GM12878 (cell line): Measurements from ENCODE around the gene ZNF689. TPM values are rescaled to one million over a fixed set of nuclear protein-coding genes. Genes with fewer than 3 reads are reported as not detected.
A peak's percentile ranks its signal among the peaks of the same experiment; 100 is the strongest.

Experiments
- ATAC-seq: fragments of 200-7000 bp; cut with Tn5 transposase; 3 replicates; pipeline ENCODE4 v1.9.1; 2020; ENCODE audit warnings: mild to moderate bottlenecking, moderate library complexity
- BruUV-seq: library from RNA; stranded (reverse); fragments of 400-500 nt; replicated peaks from 2 replicates; lab custom pipeline; 2021; lab: Mats Ljungman, UMichigan
- CTCF ChIA-PET: fragments of 300-600 bp; sonication (Branson Sonifier 250); formaldehyde crosslinking; extraction: SDS; loops from one replicate; lab custom pipeline; 2021; ENCODE audit warnings: inconsistent platforms; lab: Yijun Ruan, JAX
- POLR2A ChIA-PET: fragments of 350-600 bp; formaldehyde crosslinking; extraction: SDS; loops from one replicate; lab custom pipeline; 2021; ENCODE audit warnings: inconsistent platforms; lab: Charles Lee
- RAD21 ChIA-PET: fragments of 300-600 bp; sonication (Branson Sonifier 250); formaldehyde crosslinking; loops from one replicate; lab custom pipeline; 2023; ENCODE audit warnings: antibody characterized with exemption; ENCODE audit not compliant: unreplicated experiment; lab: Charles Lee
- SMC1A ChIA-PET: fragments of 300-600 bp; sonication (Branson Sonifier 250); formaldehyde crosslinking; loops from one replicate; lab custom pipeline; 2023; ENCODE audit not compliant: unreplicated experiment, uncharacterized antibody; lab: Charles Lee
- DNase-seq: peaks from one replicate; pipeline ENCODE4 v3.0.0-alpha.2; 2011; ENCODE audit warnings: low read depth, low spot score
- FAIRE-seq: peaks from 3 replicates; lab custom pipeline; 2011; peaks lifted over from hg19 to GRCh38; lab: Jason Lieb, UNC
- H2AFZ ChIP-seq: 2 replicates; pipeline ENCODE4 v1.6.0; 2011; ENCODE audit warnings: low read depth, low read length, control low read depth; ENCODE audit not compliant: control insufficient read depth
- H3K27ac ChIP-seq: 2 replicates; pipeline ENCODE4 v1.5.1; 2011; ENCODE audit warnings: control low read depth; ENCODE audit not compliant: control insufficient read depth, insufficient read depth
- H3K27me3 ChIP-seq, 2 experiments: replicated peaks in 1 of 2; 2 replicates each; pipeline versions ENCODE4 v1.6.0 to v1.6.1; 2011; ENCODE audit warnings: low read length in 1 of 2; ENCODE audit not compliant: control insufficient read depth in 2 of 2, insufficient read depth in 2 of 2
- H3K36me3 ChIP-seq, 2 experiments: 2 replicates each; pipeline ENCODE4 v1.5.1; 2011; ENCODE audit warnings: low read length in 1 of 2; ENCODE audit not compliant: control insufficient read depth in 2 of 2, insufficient read depth in 2 of 2
- H3K4me1 ChIP-seq: 2 replicates; pipeline ENCODE4 v1.6.1; 2011; ENCODE audit warnings: mild to moderate bottlenecking, low read length, moderate library complexity, mixed read lengths; ENCODE audit not compliant: control insufficient read depth, insufficient read depth
- H3K4me2 ChIP-seq: 2 replicates; pipeline ENCODE4 v1.6.0; 2011; ENCODE audit warnings: control low read depth; ENCODE audit not compliant: control insufficient read depth, insufficient read depth
- H3K4me3 ChIP-seq: fragments of 200-600 bp; sonication (generic); 2 replicates; pipeline ENCODE4 v1.5.1; 2016
- H3K79me2 ChIP-seq: 2 replicates; pipeline ENCODE4 v1.6.0; 2011; ENCODE audit warnings: low read length; ENCODE audit not compliant: control insufficient read depth, insufficient read depth
- H3K9ac ChIP-seq: 2 replicates; pipeline ENCODE4 v1.8.0; 2011; ENCODE audit warnings: low read length, control low read depth, mixed read lengths; ENCODE audit not compliant: control insufficient read depth, insufficient read depth
- H3K9me3 ChIP-seq: replicated peaks from 3 replicates; pipeline ENCODE4 v1.5.1; 2011; ENCODE audit warnings: mild to moderate bottlenecking, low read length; ENCODE audit not compliant: control insufficient read depth, insufficient read depth
- H4K20me1 ChIP-seq: 2 replicates; pipeline ENCODE4 v1.6.0; 2011; ENCODE audit not compliant: control insufficient read depth, insufficient read depth
- BACH1 ChIP-seq: fragments of 450-650 bp; IDR thresholded peaks from 2 replicates; pipeline ENCODE4 v1.6.1; 2017; ENCODE audit warnings: mild to moderate bottlenecking, borderline replicate concordance
- ETV6 ChIP-seq, 2 experiments: fragments of 450-650 bp in 1 of 2; IDR thresholded peaks in 1 of 2; conservative IDR thresholded peaks in 1 of 2; 2 replicates each; pipeline ENCODE4 v1.6.1; 2014; ENCODE audit warnings: antibody characterized with exemption in 1 of 2, borderline replicate concordance in 1 of 2, low read depth in 1 of 2, mild to moderate bottlenecking in 1 of 2, moderate library complexity in 1 of 2
- GATAD2B ChIP-seq: fragments of 450-650 bp; conservative IDR thresholded peaks from 2 replicates; pipeline ENCODE4 v1.6.1; 2017; ENCODE audit warnings: low read depth, mild to moderate bottlenecking, moderate library complexity
- HDAC2 ChIP-seq: fragments of 200-600 bp; sonication (generic); IDR thresholded peaks from 2 replicates; pipeline ENCODE4 v1.6.1; 2017
- LARP7 ChIP-seq: fragments of 450-650 bp; IDR thresholded peaks from 2 replicates; pipeline ENCODE4 v1.6.1; 2017; ENCODE audit warnings: mild to moderate bottlenecking
- MLLT1 ChIP-seq: fragments of 450-650 bp; IDR thresholded peaks from 2 replicates; pipeline ENCODE4 v1.6.1; 2016; ENCODE audit warnings: mild to moderate bottlenecking
- PML ChIP-seq: IDR thresholded peaks from 2 replicates; pipeline ENCODE4 v1.6.1; 2012; ENCODE audit warnings: low read length, inconsistent platforms
- SMAD1 ChIP-seq: fragments of 450-650 bp; IDR thresholded peaks from 2 replicates; pipeline ENCODE4 v1.6.1; 2018; ENCODE audit warnings: mild to moderate bottlenecking, low read depth; ENCODE audit not compliant: partially characterized antibody
- SPI1 ChIP-seq: IDR thresholded peaks from 2 replicates; pipeline ENCODE4 v1.6.1; 2011; ENCODE audit warnings: low read depth, mild to moderate bottlenecking, low read length, moderate library complexity, borderline replicate concordance; ENCODE audit not compliant: insufficient read depth
- TCF12 ChIP-seq: IDR thresholded peaks from 2 replicates; pipeline ENCODE4 v1.6.1; 2011; ENCODE audit warnings: low read depth, mild to moderate bottlenecking, low read length
- ZBED1 ChIP-seq: IDR thresholded peaks from 2 replicates; pipeline ENCODE4 v1.6.1; 2016; ENCODE audit warnings: borderline replicate concordance
- WGBS: methylation state at CpG from one replicate; pipeline ENCODE4 v1.1.6; 2016; ENCODE audit warnings: low lambda C conversion rate; ENCODE audit not compliant: insufficient replicate concordance, insufficient coverage; ENCODE audit errors: missing lambda C conversion rate; 5-methylcytosine and 5-hydroxymethylcytosine counted together
- in situ Hi-C: fragments of 300-500 bp; cut with MboI; formaldehyde crosslinking; loops from 9 replicates; pipeline ENCODE4 v1.14.3; 2018; ENCODE audit warnings: mixed read lengths
- intact Hi-C: fragments of 100-400 bp; cut with micrococcal nuclease; formaldehyde crosslinking; loops from one replicate; pipeline ENCODE4 v1.14.2; 2022; ENCODE audit not compliant: unreplicated experiment
- polyA plus RNA-seq, 11 experiments: library from polyadenylated mRNA; depleted of rRNA in 4 of 11; unstranded in 6 of 11; stranded (reverse) in 5 of 11; fragments of >200 nt; fragmentation: Nextera tagmentation in 4 of 11; fragmentation: Illumina TruSeq in 1 of 11; extraction: Ambion mirVana in 4 of 11; extraction: Trizol in 1 of 11; gene quantifications; 1 replicate in 1 of 11; 2 replicates in 10 of 11; pipeline versions ENCODE4 v1.2.1 to v1.2.3, GENCODE V29; 2011 to 2016; ENCODE audit warnings: inconsistent platforms in 2 of 11, missing spikeins in 2 of 11, low read depth in 1 of 11
- total RNA-seq, 4 experiments: library from RNA; depleted of rRNA in 3 of 4; stranded (reverse); fragments of >200 nt in 3 of 4; fragmentation: Illumina TruSeq in 1 of 4; extraction: Trizol in 1 of 4; gene quantifications; 2 replicates each; pipeline versions ENCODE4 v1.2.1 to v1.2.3, GENCODE V29; 2013 to 2021
- TF ChIP-seq, protein P1 (sequence below): fragments of 450-650 bp; IDR thresholded peaks from 2 replicates; pipeline ENCODE4 v1.6.1; 2017; ENCODE audit warnings: mild to moderate bottlenecking

The ZNF689 gene
- total and polyA plus RNA-seq, 10 of the 15 experiments (the other 5 are each of a cell fraction or from before 2014, with no cell fraction given), result 4.7 to 13.2 (median 8.5) TPM

DNA sequence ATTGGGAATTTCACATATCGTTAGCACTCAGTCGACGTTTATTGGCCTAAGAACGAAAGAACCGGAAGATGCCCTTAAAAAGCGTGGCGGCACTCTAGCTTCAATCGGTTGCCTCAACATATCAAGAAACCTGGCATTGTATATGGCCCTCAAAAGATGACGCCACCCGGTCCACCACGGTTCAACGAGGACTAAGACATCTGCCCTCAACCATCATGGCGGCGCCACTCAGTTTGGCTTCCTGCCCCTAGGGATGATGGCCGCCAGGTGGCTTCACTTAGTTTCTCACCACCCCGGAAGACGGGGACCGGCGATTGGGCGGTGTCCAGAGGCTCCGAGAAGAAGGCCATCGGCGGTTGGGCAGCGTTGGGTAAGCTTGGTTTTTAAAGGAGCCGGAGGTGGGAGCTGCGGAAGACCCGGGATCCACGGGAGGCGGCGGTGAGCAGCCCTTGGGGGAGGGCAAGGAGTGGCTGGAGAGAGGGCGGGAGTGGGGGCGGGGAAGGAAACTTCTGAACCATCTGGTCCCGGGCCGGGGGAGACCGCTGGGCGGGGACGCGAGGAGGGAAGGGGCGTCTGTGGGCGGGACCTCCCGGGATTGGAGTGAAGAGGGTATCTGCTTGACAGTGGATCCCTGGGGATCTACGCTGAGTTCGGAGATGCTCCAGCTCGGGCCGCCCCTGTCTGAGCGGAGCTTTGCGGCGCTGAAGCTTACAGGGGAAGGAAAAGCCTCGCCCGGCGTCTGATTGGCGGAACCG, 40.4 kb upstream of the ZNF689 start, which contains the start of gene PRR14 (continued):
- no peak for TF ChIP-seq ETV6 (conservative IDR thresholded peaks at IDR 0.05 in 1 of 2, IDR thresholded peaks at IDR 0.05 in 1 of 2; ENCODE audit: borderline replicate concordance in 1 of 2, low read depth in 1 of 2)
- TF ChIP-seq ZBED1, result no peak
- peak; percentile 11; the same call in 1 of the 2 replicates for TF ChIP-seq TCF12
- TF ChIP-seq MLLT1, result no peak

DNA sequence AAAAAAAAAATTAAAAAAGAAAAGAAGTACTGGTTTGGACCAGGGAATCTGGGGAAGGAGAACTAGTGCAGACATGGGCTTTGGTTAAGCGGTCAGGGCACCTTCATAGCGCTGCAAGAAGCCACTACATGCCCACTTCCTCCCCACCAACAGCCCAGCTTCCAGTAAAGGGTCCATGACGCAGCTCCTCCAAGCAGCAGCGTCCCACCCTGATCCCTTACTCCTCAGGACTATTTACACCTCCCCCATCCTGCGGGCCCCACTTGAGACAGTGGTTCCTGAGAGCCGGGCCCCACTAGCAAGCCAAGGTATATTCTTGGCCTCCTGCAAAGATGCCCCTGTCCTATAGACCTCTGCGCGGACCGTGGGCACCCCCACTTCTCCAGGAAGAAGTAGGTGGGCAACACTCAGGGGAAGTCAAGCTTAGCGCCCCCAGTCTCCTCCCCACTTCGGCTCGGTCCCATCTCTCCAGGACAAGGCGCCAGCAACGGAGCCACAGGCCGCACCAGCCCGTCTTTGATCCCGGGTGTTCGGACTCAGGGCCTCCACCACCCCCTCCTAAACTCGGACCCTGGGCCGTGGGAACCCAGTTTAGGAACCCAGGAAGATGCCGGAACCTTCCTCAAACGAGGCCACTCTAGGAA, 39.7 kb upstream of the ZNF689 start:
- H3K9ac ChIP-seq, result peak overlapping the region; percentile 68
- WGBS, result 26% methylated on average over 22 of the region's 22 CpGs
- peaks cover 15% of the 10 kb centered on the region for H3K4me1 ChIP-seq
- in situ Hi-C loops, result loop anchor here (25.0 kb wide), 1 partner anchor 1237 kb away; no protein-coding TSS in a partner anchor
- POLR2A ChIA-PET, result interaction anchor here (0.5 to 2.5 kb wide), 12 partner anchors 9 to 584 kb away, joined by 3 to 22 read pairs (median 4); partner anchors contain the start of genes ALDOA and FBRS
- ATAC-seq, result no peak
- BruUV-seq, result TSS peak; percentile 96
- no peaks in the 10 kb centered on the region for H3K27me3 ChIP-seq
- intact Hi-C loops, result loop anchor here (1.0 to 10.0 kb wide), 4 partner anchors 8 to 275 kb away; partner anchors contain the start of genes BCL7C, CTF1, FBRS and FBXL19
- no peak for DNase-seq
- peaks cover 4 to 10% of the 10 kb centered on the region in 2 experiments for H3K36me3 ChIP-seq
- no peaks in the 10 kb centered on the region for H3K9me3 ChIP-seq
- no peaks in the 10 kb centered on the region for H4K20me1 ChIP-seq
- H2AFZ ChIP-seq, result peak overlapping the region; percentile 99
- peak overlapping the region; percentile 54; the same call in 1 of the 2 replicates for H3K4me3 ChIP-seq
- FAIRE-seq, result no peak
- peaks cover 21% of the 10 kb centered on the region for H3K79me2 ChIP-seq
- peak overlapping the region; percentile 82 for H3K4me2 ChIP-seq
- TF ChIP-seq PML (no peak), HDAC2 (no peak), SMAD1 (no peak), SPI1 (peak; percentile 48; the same call in 1 of the 2 replicates), LARP7 (0 out of 2 replicates have a peak, but pooled peaks have one; percentile 34), BACH1 (0 out of 2 replicates have a peak, but pooled peaks have one; percentile 33), GATAD2B (0 out of 2 replicates have a peak, but pooled peaks have one; percentile 68), MLLT1 (peak; percentile 91; the same call in 1 of the 2 replicates)
- TF ChIP-seq, protein P1, sequence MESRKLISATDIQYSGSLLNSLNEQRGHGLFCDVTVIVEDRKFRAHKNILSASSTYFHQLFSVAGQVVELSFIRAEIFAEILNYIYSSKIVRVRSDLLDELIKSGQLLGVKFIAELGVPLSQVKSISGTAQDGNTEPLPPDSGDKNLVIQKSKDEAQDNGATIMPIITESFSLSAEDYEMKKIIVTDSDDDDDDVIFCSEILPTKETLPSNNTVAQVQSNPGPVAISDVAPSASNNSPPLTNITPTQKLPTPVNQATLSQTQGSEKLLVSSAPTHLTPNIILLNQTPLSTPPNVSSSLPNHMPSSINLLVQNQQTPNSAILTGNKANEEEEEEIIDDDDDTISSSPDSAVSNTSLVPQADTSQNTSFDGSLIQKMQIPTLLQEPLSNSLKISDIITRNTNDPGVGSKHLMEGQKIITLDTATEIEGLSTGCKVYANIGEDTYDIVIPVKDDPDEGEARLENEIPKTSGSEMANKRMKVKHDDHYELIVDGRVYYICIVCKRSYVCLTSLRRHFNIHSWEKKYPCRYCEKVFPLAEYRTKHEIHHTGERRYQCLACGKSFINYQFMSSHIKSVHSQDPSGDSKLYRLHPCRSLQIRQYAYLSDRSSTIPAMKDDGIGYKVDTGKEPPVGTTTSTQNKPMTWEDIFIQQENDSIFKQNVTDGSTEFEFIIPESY, result peak; percentile 73
- SMC1A ChIA-PET, result interaction anchor here (1.0 to 1.8 kb wide), 7 partner anchors 8 to 558 kb away, joined by 3 to 11 read pairs (median 4); partner anchors contain the start of genes FBRS and TBX6
- peak overlapping the region; percentile 91 for H3K27ac ChIP-seq
- RAD21 ChIA-PET, result interaction anchor here (1.0 to 2.3 kb wide), 10 partner anchors 9 to 114 kb away, joined by 3 to 13 read pairs (median 7); partner anchors contain the start of genes FBRS, ZNF689 and ZNF764
- CTCF ChIA-PET, result interaction anchor here (0.6 to 3.1 kb wide), 13 partner anchors 8 to 785 kb away, joined by 3 to 24 read pairs (median 4); partner anchors contain the start of gene PHKG2
